ENCODE data around the gene SLC26A5.
"Not testable (repeated sequence)": the region's sequence is repeated elsewhere in the genome, so short reads cannot be mapped to it uniquely, and the experiment has no call there.

Gene SLC26A5

DNA sequence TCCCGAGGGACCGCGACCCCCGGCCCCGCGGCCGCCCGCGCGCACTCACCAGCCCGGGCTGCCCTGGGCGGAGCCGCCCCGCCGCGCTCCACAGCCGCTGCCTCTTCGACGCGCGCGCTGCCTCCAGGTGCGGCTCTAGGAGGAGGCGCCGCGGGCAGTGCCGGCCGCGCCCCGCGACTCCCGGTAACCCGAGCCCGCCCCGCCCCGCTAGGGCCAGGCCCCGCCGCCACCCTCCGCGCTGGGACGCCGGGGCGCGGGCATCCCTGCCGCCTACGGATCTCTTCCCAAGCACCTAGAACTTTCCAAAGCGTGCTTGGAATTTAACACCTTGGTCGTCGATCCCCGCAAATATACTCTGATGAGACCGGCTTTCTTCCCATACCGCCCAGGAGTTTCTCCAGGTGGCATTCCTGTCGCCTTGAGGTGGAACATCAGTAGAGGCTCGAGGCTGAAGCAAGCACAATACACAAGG, at the start of gene SLC26A5:
Gene SLC26A5, minus strand, starts transcription at position 159 of the 472 bp plus-strand sequence. CDS start 24,693 bp downstream, outside the sequence.
- TF ChIP-seq, protein P1, sequence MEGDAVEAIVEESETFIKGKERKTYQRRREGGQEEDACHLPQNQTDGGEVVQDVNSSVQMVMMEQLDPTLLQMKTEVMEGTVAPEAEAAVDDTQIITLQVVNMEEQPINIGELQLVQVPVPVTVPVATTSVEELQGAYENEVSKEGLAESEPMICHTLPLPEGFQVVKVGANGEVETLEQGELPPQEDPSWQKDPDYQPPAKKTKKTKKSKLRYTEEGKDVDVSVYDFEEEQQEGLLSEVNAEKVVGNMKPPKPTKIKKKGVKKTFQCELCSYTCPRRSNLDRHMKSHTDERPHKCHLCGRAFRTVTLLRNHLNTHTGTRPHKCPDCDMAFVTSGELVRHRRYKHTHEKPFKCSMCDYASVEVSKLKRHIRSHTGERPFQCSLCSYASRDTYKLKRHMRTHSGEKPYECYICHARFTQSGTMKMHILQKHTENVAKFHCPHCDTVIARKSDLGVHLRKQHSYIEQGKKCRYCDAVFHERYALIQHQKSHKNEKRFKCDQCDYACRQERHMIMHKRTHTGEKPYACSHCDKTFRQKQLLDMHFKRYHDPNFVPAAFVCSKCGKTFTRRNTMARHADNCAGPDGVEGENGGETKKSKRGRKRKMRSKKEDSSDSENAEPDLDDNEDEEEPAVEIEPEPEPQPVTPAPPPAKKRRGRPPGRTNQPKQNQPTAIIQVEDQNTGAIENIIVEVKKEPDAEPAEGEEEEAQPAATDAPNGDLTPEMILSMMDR (conservative IDR thresholded peaks at IDR 0.05; ENCODE audit: low read depth, low read length), result no peak
- DNase-seq (ENCODE audit: low read depth), result no peak
- peak within 1 kb of the TSS; percentile 24 for H3K4me3 ChIP-seq (ENCODE audit: low read depth, low read length)

DNA sequence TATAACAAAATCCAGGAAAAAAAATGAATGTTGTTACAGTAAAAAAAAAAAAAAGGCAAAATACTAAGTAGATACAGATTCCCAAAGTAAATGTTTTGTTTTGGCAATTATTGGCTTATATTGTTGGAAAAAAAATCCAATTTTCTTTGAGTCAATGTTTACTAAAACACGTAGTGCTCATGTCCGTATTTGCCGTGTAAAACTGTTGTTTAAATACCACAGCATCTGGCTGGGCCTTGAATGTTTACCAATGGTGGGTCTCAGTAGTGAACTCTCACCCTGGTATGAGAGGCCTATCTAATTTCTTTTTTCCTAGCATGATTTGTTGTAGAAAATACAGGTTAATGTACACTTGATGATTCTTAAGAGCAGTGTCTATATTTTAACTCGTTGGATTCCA, 41.4 kb upstream of the SLC26A5 start:
- DNase-seq (ENCODE audit: low read depth), result no peak
- TF ChIP-seq, protein P1 (conservative IDR thresholded peaks at IDR 0.05; ENCODE audit: low read depth, low read length), result no peak
- no peak overlapping the region for H3K4me3 ChIP-seq (ENCODE audit: low read depth, low read length)

GRCh38 chr7:103486873-103487272, 40.9 kb upstream of the SLC26A5 start:
- H3K4me3 ChIP-seq (ENCODE audit: low read depth, low read length); DNase-seq (ENCODE audit: low read depth): not testable (repeated sequence)

DNA sequence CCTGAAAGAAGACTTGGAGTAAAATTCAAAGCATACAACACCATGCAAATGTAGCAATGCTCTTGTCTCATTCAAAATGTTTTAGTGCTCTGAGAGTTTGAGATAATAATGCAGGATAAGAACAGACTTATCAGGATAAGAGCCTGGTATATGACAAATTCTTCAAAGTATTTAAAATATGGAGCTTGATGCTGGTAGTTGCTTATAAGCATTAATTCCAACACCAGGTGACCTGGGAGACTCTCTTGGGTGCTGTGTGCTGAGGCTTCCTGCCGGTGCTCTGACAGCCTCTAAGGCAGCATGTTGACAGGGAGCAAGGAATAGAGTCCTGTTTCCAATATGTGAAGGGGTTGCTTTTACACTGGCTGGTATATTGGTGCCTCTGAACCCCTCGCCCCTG, 34.8 kb upstream of the SLC26A5 start:
- no peak overlapping the region for H3K4me3 ChIP-seq (ENCODE audit: low read depth, low read length)
- DNase-seq (ENCODE audit: low read depth), result no peak
- TF ChIP-seq, protein P1 (conservative IDR thresholded peaks at IDR 0.05; ENCODE audit: low read depth, low read length), result no peak

GRCh38 chr7:103474956-103475355, 28.9 kb upstream of the SLC26A5 start:
- no peak overlapping the region for H3K4me3 ChIP-seq (ENCODE audit: low read depth, low read length)
- DNase-seq (ENCODE audit: low read depth), result peak; percentile 2
- TF ChIP-seq, protein P1 (conservative IDR thresholded peaks at IDR 0.05; ENCODE audit: low read depth, low read length), result no peak

- no peak for DNase-seq (ENCODE audit: low read depth)
- TF ChIP-seq, protein P1 (conservative IDR thresholded peaks at IDR 0.05; ENCODE audit: low read depth, low read length), result no peak
- no peak overlapping the region for H3K4me3 ChIP-seq (ENCODE audit: low read depth, low read length)
Measured at GRCh38 chr7:103469095-103469948, 23.3 kb upstream of the SLC26A5 start.

- no peak overlapping the region for H3K4me3 ChIP-seq (ENCODE audit: low read depth, low read length)
- DNase-seq (ENCODE audit: low read depth), result no peak
- TF ChIP-seq, protein P1 (conservative IDR thresholded peaks at IDR 0.05; ENCODE audit: low read depth, low read length), result no peak
Measured at GRCh38 chr7:103466814-103467213, 20.8 kb upstream of the SLC26A5 start.
